Gastroesophageal sphincter (tissue), 3 donors: ENCODE results near the gene CEP120.

ENCODE experiments used
- EP300 ChIP-seq: sonication (generic); formaldehyde crosslinking; IDR thresholded peaks from one replicate; pipeline ENCODE4 v1.6.1; 2017; ENCODE audit warnings: antibody characterized with exemption, mild to moderate bottlenecking
- POLR2A ChIP-seq, 2 donors: fragments of 450-650 bp; IDR thresholded peaks; one replicate each; pipeline ENCODE4 v1.6.1; 2017; ENCODE audit warnings: antibody characterized with exemption in 2 of 2, mild to moderate bottlenecking in 2 of 2, moderate library complexity in 1 of 2
- POLR2AphosphoS5 ChIP-seq: sonication (generic); formaldehyde crosslinking; IDR thresholded peaks from one replicate; pipeline ENCODE4 v1.6.1; 2017; ENCODE audit warnings: antibody characterized with exemption
- TF ChIP-seq, protein P1 (sequence below), 4 experiments: fragments of 200-600 bp in 2 of 4; fragments of 450-650 bp in 2 of 4; sonication (generic) in 1 of 4; IDR thresholded peaks; one replicate each; pipeline ENCODE4 v1.5.1; 2017 to 2019; ENCODE audit warnings: antibody characterized with exemption in 4 of 4, mild to moderate bottlenecking in 2 of 4, moderate library complexity in 2 of 4

DNA sequence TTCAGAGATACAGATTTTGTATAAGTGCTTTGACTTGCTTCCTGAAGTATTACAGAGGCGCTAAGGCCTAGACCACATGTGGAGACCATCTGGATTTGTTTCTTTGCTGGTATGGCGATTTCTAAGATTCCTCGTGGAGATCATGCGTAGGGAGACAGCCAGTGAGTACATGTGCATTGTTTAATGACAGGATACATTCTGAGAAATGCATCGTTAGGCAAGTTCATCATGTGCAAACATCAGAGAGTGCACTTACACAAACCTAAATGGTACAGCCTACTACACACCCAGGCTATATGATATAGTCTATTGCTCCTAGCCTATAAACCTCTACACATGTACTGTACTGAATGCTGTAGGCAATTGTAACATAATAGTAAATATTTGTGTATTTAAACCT lies 16.5 kb upstream of the CEP120 start:
- TF ChIP-seq, protein P1, sequence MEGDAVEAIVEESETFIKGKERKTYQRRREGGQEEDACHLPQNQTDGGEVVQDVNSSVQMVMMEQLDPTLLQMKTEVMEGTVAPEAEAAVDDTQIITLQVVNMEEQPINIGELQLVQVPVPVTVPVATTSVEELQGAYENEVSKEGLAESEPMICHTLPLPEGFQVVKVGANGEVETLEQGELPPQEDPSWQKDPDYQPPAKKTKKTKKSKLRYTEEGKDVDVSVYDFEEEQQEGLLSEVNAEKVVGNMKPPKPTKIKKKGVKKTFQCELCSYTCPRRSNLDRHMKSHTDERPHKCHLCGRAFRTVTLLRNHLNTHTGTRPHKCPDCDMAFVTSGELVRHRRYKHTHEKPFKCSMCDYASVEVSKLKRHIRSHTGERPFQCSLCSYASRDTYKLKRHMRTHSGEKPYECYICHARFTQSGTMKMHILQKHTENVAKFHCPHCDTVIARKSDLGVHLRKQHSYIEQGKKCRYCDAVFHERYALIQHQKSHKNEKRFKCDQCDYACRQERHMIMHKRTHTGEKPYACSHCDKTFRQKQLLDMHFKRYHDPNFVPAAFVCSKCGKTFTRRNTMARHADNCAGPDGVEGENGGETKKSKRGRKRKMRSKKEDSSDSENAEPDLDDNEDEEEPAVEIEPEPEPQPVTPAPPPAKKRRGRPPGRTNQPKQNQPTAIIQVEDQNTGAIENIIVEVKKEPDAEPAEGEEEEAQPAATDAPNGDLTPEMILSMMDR (IDR thresholded peaks at IDR 0.05), result no peak
- TF ChIP-seq POLR2A (IDR thresholded peaks at IDR 0.05), result no peak
- TF ChIP-seq POLR2AphosphoS5, result no peak
- TF ChIP-seq EP300, result no peak
